Stimulated activated CD4-positive, alpha-beta T cell treated with anti-CD3 and anti-CD28 coated beads, Interleukin-4, amount 100 ng/mL, for 48 hours (primary cell): ENCODE results near the gene SLC16A1.
"Not testable (repeated sequence)": the region's sequence is repeated elsewhere in the genome, so short reads cannot be mapped to it uniquely, and the experiment has no call there.

Experiments used
- DNase-seq, 2 donors: peaks; one replicate each; pipeline ENCODE4 v3.0.0-alpha.2; 2020; ENCODE audit warnings: low read depth in 2 of 2

The SLC16A1 gene, protein sequence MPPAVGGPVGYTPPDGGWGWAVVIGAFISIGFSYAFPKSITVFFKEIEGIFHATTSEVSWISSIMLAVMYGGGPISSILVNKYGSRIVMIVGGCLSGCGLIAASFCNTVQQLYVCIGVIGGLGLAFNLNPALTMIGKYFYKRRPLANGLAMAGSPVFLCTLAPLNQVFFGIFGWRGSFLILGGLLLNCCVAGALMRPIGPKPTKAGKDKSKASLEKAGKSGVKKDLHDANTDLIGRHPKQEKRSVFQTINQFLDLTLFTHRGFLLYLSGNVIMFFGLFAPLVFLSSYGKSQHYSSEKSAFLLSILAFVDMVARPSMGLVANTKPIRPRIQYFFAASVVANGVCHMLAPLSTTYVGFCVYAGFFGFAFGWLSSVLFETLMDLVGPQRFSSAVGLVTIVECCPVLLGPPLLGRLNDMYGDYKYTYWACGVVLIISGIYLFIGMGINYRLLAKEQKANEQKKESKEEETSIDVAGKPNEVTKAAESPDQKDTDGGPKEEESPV

DNA sequence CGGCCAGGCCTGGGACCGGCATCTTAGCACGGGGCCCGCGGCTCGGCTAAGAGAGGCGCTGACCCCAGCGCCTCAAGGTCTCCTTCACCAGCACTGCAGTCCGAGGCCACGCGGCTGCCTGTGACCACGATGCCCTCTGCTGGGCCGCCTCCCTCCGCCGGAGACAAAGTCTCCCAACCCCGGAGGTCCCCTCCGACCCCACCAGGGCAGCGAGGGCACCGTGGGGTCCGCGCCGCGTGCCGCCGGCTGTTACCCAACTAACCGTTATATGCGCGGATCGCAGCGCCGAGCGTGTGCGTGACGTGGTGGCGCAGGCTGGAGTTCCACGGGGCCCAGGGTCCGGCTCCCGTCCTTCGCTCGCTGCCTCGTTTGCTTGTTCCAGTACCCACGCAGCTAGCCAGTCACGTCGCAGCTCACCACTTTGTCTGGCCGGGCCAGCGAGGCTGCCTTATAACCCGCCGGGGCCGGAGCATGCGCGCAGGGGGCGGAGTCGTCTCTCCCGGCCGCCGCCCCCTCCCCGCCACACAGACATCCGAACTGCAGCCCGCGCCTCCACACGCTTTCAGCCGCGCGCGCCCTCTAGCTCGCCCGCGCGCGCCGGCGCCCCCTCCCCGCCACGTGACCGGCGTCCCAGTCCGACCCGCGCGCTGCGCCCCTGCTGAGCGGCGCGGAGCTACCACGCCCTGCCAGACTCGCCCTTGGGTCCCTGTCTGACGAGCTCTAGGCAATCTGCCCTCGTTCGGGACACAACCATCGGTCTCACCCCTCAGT, at the start of gene SLC16A1:
Gene SLC16A1 (minus strand): TSS at position 424 of the 771 bp plus-strand sequence. CDS start 26,888 bp downstream, outside the sequence.
- peak; percentile 86 to 89 for DNase-seq

DNA sequence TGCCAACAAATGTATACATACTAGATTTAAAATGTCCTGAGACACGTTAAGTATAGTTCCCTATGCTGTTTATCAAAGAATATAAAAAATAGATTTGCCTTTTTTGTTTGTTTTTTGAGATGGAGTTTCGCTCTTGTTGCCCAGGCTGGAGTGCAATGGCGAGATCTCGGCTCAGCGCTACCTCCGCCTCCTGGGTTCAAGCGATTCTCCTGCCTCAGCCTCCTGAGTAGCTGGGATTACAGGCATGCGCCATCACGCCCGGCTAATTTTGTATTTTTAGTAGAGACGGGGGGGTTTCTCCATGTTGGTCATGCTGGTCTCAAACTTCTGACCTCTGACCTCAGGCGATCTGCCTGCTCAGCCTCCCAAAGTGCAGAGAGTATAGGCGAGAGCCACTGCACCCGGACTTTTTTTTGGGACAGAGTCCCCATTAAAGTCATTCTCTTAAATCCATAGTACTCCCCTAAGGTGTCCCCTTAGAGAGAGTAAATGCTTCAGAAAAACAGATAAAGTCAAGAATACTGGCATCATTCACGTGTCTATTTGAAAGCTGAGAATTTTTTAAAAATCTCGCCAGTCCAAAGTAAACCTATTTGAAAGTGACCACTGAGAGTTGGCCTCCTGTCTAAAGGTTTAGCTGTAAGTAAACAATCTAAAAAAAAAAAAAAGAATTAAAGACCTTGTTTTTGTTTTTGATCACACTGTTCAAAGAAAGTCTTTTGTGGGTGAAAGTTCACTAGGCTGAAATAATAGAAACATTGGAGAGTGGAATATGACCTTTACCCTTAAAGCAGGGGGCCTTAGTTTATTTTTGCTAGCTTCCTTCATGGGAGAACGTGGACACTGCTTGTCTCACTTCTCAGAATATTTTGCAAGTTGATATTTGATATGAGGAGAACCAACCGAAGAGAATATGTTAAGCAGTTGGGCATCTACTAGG, 48.0 kb upstream of the SLC16A1 start:
- DNase-seq, result no peak

DNA sequence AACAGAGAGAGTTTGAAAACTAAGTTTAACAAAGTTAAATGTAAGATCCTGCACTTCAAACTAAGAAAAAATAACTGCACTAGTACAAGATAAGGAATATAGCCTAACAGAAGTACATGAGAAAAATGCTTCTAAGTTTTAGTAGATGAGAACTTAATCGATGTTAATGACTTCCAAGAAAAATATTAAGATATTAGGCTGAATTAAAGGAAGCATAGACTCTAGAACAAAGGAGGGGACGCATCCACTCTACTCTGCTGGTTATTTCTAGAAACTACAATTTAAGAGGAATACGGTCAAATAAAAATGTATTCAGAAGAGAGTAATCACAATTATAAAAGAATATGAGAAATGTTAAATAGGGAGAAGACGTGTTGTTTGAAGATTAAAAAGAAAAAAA, 46.3 kb upstream of the SLC16A1 start:
- no peak for DNase-seq

DNA sequence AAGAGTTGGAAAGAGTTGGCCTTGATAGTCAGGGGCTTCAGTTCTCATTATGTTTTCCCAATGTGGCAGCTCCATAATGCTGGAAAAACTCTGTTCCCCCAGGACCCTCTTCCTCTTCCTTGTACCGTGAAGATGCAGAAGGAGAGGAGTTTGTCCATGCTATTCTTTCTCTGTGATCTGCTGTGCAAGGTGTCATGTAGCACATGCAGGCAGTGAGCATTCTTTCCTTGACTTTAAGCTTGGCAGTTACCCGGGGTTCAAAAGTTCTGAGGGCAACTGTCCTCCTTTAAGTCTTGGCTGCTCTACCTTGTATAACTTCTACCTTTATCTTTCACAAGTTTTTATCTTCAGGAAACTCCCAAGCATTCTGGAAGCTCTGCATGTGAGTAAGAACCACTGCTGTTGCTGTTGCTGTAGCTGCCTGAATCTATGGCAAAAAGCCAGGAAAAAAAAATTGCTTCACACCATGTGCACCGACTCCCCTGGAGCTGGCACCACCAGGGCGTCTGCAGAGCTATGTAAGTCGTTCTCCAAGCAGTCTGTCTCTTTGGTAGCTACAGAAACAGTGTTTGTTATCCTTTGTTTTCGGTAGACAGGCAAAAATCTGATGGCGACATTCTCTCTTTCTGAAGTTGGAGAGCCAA, 42.7 kb upstream of the SLC16A1 start:
- no peak for DNase-seq

DNA sequence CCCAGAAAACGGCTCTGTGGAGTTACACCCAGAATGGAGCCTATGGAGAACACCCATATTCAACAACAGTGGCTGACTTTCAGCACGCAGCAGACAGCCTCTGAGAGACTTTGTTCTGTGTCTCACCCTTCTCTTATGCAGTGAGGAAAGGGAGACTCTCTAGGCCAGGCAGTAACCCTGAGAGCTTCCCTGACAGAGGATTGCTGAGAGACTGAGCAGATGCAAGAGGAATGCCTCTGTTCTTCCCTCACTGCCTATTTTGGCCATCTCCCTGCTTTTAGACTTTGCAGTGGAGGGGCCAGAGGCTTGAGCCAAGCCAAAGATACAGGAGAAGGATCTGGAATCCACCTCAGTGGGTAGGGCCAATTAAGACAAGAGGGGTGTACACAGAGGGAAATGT, 41.8 kb upstream of the SLC16A1 start:
- DNase-seq, result no peak

DNA sequence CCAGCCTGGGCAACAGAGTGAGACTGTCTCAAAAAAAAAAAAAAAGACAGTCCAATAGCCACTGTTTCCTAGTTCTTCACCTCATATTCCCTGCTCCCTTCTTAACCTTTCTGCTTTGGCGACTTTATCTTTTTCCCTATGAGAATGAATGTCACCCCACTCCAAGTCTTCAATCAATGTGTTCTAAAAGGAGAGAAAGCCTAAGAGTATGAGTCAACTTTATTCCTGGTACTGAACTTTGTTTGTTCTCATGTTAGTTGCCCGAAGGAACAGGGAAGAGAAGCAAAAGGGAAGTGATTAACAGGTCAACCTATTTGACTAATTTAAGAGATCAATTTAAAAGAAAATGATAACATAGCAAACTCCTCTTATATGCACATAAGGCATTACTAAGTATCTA, 39.9 kb upstream of the SLC16A1 start:
- DNase-seq, result no peak

DNA sequence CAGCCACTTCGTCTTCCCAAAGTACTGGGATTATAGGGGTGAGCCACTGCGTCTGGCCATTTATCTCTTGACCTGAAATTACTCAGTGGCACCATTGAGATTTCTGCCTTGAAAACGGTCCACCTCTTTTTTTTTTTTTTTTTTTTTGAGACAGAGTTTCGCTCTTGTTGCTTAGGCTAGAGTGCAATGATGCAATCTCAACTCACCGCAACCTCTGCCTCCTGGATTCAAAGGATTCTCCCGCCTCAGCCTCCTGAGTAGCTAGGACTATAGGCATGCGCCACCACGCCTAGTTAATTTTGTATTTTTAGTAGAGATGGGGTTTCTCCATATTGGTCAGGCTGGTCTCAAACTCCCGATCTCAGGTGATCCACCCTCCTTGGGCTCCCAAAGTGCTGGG, 39.0 kb upstream of the SLC16A1 start:
- DNase-seq, result not testable (repeated sequence)

DNA sequence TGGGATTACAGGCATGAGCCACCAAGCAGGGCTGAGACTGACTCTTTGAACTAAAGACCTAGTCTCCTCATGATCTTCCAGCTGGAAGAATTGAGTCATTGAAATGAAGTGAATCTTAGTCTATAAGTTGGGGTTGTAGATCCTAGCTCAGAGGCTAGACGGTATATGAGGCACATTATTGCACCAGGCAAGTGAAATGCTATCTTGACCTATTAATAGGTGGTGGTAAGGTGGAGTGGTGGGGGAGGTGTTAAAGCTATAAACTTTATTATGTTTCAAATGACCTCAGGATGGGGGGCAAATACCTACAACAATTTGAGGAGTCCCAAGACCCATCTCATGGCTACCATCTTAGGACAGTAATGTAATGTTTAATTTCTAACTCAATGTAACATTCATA, 36.8 kb upstream of the SLC16A1 start:
- no peak for DNase-seq

DNA sequence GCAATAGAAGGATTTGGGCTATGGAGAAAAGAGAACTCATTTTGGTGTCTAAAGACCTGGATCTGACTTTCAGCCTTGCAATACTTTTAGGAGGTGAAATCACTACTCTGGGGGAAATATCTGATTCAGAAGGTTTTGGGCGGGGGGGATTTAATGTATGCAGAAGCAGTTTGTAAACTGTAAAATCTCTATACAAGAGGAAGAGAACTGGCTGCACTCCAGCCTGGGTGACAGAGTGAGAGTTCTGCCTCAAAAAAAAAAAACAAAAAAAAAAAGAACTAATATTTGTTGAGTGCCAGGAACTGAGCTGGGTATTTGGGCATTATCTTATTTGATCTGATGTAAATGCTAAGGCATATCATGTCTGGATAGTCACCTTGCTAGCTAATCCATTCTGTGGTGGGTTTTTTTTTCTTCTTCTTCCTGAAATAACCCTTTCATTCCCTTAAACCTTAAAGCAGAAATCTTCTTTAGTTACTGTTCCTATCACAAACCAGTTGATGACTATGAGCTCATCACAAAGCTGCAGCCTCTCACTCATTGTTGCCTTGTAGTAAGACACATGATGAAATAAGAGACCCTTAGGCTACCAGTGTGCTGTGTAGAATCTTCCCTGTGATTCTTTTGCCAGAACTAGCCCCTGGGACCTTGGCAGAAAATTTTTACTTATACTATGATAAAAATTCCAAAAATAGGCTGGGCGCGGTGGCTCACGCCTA, 35.6 kb upstream of the SLC16A1 start:
- DNase-seq, result no peak

DNA sequence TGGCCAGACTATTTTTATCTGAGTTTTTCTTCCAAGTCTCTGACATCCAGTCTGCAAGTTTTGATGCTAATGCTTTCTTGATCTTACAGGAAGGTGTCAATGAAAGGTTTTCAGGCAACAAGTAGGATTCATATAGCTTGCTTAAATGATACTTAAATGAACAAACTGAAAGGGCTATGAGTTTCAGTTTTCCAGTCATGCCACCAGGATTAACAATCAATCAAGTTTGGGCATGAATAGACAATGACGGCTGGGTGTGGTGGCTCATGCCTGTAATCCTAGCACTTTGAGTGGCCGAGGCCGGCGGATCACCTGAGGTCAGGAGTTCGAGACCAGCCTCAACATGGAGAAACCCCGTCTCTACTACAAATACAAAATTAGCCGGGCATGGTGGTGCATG, 34.3 kb upstream of the SLC16A1 start:
- DNase-seq, result no peak

DNA sequence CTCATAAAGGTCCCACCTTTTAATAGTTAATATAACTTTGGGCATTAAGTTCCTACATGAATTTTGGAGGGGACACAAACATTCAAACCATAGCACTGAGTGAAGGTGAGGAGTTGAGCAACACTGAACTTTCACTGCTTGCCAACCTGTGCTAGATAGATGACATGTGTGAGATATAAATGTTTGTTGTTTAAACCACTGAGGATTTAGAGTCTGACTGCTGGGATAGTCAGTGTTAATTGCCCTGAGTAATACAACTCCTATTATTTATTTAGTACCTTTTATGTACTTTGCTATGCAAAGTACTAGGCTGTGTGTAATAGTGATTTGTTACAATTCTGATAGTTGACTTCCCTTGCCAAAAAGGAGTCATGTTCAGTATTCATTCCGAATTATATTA, 32.4 kb upstream of the SLC16A1 start:
- DNase-seq, result no peak

DNA sequence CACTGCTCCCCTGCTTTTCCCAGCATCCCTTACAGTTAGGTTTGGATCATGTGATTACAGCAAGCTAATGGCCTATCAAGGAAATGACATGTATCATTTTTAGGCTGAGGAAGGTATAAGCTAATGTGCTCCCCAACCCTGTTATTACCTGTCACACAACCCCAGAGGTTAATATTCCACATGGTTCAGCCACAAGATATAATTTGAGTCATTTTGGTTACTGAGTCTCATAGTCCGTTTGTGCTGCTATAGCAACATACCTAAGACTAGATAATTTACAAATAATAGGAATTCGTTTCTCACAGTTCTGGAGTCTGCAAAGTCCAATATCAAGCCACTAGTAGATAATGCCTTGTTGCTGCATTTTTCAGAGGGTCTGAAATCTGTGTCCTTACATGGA, 29.1 kb upstream of the SLC16A1 start:
- no peak for DNase-seq

DNA sequence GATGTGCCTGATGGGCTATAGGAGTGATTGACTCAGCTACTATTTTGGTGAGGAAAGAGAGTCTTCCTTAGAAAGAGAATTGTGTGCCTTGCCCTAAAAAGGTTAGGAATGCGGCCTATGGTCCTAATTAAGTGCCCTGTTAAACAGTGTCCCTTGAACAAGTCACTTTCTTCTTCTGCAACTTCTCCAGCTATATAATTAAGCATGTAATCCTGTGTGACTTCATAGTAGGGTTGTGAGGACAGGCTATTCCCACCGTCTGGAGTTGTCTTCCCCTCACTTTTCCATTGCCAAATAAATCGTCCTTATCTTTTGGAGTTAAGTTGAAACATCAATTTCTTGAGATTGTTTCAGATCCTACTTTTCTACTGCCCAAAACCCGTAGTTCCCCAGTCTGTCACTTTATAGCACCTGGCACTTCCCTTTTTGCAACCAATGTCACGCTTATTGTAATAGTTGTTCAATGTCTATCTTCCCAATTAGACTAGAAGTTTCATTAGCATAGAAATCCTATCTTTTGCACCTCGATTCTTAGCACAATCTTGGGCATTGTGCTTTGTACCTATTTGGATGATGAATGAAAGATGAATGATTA, 27.6 kb upstream of the SLC16A1 start:
- DNase-seq, result no peak

DNA sequence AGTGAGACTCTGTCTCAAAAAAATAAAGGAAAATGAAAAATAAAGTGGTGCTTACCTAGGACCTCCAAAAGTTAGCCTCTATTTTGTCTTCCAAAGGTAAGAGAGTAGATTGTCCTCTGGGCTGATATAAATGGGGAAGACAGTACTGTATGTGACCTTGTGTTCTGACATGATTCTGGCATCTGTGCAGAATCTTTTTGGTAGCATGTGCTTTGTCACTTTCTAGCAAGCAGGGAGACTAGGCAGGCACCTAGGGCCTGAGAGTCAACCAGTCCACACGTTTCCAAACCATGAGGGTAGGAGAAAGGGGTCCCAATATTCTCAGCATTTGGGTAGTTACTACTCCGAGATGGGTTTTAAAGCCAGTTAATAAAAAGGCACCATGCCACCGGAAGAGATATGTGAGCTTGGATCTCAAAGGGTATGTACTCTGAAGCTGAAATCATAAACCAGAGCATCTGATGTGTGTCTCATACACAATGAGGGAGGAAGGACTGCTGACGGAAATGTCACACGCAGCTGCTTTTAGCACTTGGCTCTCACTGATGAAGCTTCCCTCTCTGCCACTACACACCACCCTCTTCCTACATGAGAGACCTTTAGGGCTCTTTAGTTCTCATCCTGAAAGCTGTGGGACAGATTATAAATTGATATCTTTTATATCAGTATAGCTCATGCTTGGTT, 27.0 kb upstream of the SLC16A1 start:
- DNase-seq, result no peak

DNA sequence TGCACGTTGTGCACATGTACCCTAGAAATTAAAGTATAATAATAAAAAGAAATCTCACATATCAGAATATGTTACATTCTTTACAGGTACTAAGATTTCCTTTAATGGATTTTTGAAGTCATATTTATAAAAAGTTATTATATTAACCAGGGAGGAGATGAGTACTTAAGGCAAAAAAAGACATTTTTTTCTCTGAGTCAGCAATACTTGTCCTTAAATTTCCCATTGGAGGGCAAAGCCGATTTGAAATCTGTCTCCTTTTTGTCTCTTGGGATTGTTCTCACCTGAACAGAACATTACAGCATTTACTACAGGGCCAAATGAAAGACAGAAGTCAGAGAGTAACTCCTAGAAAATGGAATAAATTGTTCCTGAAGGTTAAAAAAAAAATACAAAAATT, 26.3 kb upstream of the SLC16A1 start:
- DNase-seq, result no peak

DNA sequence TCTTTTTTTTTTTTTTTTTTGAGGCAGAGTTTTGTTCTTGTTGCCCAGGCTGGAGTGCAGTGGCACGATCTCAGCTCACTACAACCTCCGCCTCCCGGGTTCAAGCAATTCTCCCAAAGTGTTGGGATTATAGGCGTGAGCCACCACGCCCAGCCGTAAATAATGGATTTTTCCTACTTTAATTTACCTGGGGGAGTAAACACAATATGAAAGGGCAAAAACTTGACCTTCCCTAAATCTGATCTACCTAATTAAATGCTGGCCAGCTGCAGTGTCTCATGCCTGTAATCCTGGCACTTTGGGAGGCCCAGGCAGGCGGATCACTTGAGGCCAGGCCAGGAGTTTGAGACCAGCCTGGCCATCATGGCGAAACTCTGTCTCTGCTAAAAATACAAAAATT, 25.8 kb upstream of the SLC16A1 start:
- DNase-seq, result not testable (repeated sequence)

DNA sequence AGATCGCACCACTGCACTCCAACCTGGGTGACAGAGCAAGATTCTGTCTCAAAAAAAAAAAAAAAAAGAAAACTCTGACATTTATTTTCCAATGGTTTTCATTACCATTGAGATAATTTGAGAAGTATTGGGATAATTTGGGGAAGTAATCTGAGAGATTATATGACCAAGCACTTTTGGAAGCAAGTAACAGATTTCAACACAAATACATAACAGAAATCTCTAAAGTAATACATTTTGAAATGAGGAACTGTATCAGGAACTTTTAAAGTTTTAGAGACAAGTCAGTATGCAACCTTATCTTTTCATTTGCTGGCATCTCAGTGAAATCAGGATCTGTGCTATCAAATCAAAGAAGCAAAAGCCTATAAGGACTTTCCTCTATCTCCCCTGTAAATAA, 25.4 kb upstream of the SLC16A1 start:
- no peak for DNase-seq

DNA sequence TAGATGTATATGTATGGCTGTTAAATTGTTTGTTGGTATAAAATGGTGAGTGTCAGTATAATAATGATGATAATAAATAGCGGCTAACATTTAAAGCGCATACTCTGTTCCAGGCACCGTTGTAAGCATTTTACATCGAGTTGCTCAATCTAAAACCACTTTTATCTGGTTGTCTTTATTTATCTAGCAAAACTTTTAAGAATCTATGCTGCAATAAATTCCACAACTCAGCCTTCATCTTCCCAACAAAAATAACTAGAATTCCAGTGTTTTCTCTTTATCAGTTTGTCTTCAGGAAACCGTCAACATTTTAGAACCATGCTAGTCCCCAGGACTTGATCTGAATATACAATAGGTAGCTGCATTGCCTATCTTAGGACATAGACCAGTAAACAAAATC, 19.3 kb upstream of the SLC16A1 start:
- no peak for DNase-seq

DNA sequence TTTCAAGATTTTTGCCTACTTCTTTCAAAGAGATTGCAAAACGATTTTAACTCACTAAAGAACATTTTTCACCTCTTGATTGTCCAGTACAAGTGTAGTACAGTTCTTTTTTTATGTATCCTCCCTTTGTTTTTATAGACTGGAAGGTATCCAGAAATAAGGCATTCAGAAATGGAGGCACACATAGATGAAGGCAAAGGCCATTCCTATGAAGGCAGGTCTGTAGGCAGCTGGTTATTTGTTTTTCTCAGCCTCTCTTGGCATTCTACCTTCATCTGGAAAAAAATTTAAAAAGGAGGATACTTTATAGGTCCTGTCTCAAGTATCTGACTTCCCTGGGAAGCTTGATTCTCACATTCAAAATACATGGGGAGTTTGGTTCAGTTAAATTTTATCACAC, 18.6 kb upstream of the SLC16A1 start:
- no peak for DNase-seq

DNA sequence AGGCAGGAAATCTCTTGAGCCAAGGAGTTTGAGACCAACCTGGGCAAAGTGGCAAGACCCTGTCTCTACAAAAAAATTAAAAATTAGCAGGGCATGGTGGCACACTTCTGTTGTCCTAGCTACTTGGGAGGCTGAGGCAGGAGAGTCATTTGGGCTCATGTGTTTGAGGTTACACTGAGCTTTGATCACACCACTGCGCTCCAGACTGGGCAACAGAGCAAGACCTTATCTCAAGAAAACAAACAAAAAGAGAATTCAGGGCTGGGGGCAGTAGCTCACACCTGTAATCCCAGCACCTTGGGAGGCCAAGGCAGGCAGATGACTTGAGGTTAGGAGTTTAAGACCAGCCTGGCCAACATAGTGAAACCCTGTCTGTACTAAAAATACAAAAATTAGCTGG, 17.8 kb upstream of the SLC16A1 start:
- DNase-seq, result no peak
